ENCODE measurements around the gene SHISAL2A. TPM values are rescaled to one million over a fixed set of nuclear protein-coding genes. Genes with fewer than 3 reads are reported as not detected.
A peak's percentile ranks its signal among the peaks of the same experiment; 100 is the strongest.

Gene SHISAL2A
- total and polyA plus RNA-seq, 3 donors from 2014 or later: 2.2 to 5.0 (median 4.8) TPM

GRCh38 chr1:52629667-52630066 is 3.3 kb upstream of the SHISAL2A start:
- no peaks in the 10 kb centered on the region for H3K9me3 ChIP-seq
- H3K27ac ChIP-seq: no peak overlapping the region
- intact Hi-C loops (cut with DNase I; ENCODE audit: low total_unique reads): no loop called here
- WGBS, 2 donors: 63 to 84% methylated on average over 2 of the region's 2 CpGs
- H3K4me1 ChIP-seq: peaks cover 13% of the 10 kb centered on the region
- H3K4me3 ChIP-seq: no peak overlapping the region
- H3K36me3 ChIP-seq (ENCODE audit: low read depth, missing control alignments): no peaks in the 10 kb centered on the region
- no peak for TF ChIP-seq CTCF (IDR thresholded peaks at IDR 0.05)
- no peak for TF ChIP-seq POLR2A (IDR thresholded peaks at IDR 0.05)
- DNase-seq: no peak
- H3K27me3 ChIP-seq: no peaks in the 10 kb centered on the region

DNA sequence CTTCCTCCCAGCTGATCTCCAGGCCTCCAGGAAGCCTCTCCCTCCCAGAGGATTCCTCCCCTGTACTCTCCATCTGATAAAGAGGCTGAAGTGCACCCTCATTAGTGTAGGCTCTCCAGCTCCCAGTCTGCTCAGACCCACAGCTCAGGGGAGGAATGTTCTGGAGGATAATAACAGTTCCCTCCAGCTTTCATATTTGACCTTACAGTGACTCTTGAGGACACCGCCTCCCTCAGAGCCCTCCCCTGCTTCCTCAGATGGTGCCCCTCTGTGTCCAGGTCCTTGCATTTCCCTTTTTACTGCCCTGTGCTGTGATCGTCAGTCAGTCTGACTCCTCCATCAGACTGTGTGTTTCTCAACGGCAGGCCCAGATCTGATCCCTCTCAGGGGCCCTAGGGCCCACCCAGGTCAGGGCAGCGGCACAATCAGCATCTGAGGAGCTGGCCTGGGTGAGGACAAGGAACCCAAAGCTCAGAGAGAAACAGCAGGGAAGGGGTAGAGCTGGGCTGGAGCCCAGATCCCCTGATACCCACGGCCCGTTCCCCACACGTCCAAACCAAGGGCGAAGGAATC is 1.1 kb upstream of the SHISAL2A start:
- no peaks in the 10 kb centered on the region for H3K36me3 ChIP-seq (ENCODE audit: low read depth, missing control alignments)
- H3K27ac ChIP-seq: peak overlapping the region; percentile 6 to 57
- peak overlapping the region in 1 of 2 donors; percentile 49 for H3K4me3 ChIP-seq
- H3K27me3 ChIP-seq: no peaks in the 10 kb centered on the region
- DNase-seq: peak; percentile 46
- H3K9me3 ChIP-seq: no peaks in the 10 kb centered on the region
- TF ChIP-seq CTCF (IDR thresholded peaks at IDR 0.05) (no peak), POLR2A (IDR thresholded peaks at IDR 0.05) (no peak)
- 15 to 44% methylated on average over 7 to 8 of the region's 8 CpGs for WGBS, 2 donors
- intact Hi-C loops (cut with DNase I; ENCODE audit: low total_unique reads): no loop called here
- peaks cover 17% of the 10 kb centered on the region for H3K4me1 ChIP-seq

DNA sequence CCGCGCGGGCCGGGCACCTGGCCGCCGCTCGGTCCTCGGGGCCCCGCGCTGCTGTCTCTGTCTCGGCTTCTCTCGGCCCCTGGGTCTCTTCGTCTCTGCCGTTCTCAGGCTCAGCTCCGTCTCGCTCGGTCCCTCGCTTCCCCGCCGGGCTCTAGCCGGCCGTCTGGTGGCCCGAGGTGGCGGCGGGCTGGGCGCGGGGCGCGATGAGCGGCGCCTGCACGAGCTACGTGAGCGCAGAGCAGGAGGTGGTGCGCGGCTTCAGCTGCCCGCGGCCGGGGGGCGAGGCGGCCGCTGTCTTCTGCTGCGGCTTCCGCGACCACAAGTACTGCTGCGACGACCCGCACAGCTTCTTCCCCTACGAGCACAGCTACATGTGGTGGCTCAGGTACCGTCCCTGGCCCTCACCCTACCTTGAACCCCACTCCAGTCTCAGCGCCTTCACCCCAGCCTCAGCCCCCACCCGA is 355 bp downstream of the SHISAL2A start:
- no peak overlapping the region for H3K27ac ChIP-seq
- peak overlapping the region; percentile 49 to 51 for H3K4me3 ChIP-seq
- 26 to 37% methylated on average over 39 to 40 of the region's 52 CpGs for WGBS, 2 donors
- no peaks in the 10 kb centered on the region for H3K9me3 ChIP-seq
- H3K27me3 ChIP-seq: no peaks in the 10 kb centered on the region
- H3K4me1 ChIP-seq: peaks cover 30% of the 10 kb centered on the region
- H3K36me3 ChIP-seq (ENCODE audit: low read depth, missing control alignments): no peaks in the 10 kb centered on the region
- intact Hi-C loops (cut with DNase I; ENCODE audit: low total_unique reads): no loop called here
- no peak for TF ChIP-seq CTCF (IDR thresholded peaks at IDR 0.05)
- TF ChIP-seq POLR2A (IDR thresholded peaks at IDR 0.05): no peak
- no peak for DNase-seq

DNA sequence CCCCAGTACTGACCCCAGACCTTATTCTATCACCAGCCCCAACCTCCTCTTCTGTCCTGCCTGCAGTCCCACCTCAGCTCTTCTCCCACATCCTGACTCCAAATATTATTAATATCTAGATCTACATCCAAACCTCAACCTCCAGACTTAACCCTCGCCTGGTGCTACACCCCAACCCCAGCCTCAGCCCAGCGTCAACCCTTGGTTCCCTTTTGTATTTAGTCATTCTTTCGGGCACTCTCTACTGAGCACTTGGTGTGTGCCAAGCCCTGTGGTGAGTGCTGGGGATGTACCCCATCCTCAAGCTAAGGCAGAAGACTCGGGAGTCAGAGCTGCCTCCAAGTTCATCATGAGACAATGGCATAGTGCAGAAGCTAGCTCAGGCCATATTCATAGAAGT is 1.1 kb downstream of the SHISAL2A start:
- Histone ChIP-seq H3K4me3 (no peak overlapping the region), H3K27me3 (no peaks in the 10 kb centered on the region), H3K4me1 (peaks cover 30% of the 10 kb centered on the region), H3K36me3 (ENCODE audit: low read depth, missing control alignments) (no peaks in the 10 kb centered on the region), H3K9me3 (no peaks in the 10 kb centered on the region), H3K27ac (no peak overlapping the region)
- DNase-seq: no peak
- 93 to 97% methylated on average over 4 of the region's 4 CpGs for WGBS, 2 donors
- TF ChIP-seq POLR2A (IDR thresholded peaks at IDR 0.05): no peak
- no peak for TF ChIP-seq CTCF (IDR thresholded peaks at IDR 0.05)
- intact Hi-C loops (cut with DNase I; ENCODE audit: low total_unique reads): no loop called here
